ENCODE results near the gene CERKL.

Gene CERKL

DNA sequence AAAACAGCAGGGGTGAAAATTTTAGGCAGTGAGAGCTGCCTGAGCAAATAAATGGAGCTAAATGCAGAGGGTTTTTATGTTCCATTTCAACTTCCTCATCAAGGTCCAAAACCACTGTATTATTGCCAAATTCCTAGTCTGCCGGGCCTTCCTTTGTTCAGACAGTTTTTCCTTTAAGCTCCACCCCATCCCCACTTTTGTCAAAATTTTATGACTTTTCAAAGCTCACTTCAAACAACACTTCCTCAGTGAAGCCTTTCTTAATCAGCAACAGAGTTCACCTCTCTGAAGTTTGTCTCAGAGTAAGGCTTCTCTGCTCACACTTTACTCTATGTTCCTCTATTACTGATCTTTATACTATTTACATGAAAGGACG lies 81.3 kb downstream of the CERKL start:
- DNase-seq (ENCODE audit: extremely low spot score), result no peak
- POLR2A ChIA-PET, result no interaction called here
- CTCF ChIA-PET, result interaction anchor here (1.8 to 8.6 kb wide), 2 partner anchors 9 to 139 kb away, joined by 6 to 83 read pairs; no protein-coding TSS in a partner anchor
- TF ChIP-seq CTCF (IDR thresholded peaks at IDR 0.05; ENCODE audit: control extremely low read depth, extremely low read depth, low read depth, missing control alignments), result no peak

- POLR2A ChIA-PET, result no interaction called here
- no peak for TF ChIP-seq CTCF (IDR thresholded peaks at IDR 0.05; ENCODE audit: control extremely low read depth, extremely low read depth, low read depth, missing control alignments)
- CTCF ChIA-PET, result interaction anchor here (1.8 to 8.6 kb wide), 2 partner anchors 9 to 140 kb away, joined by 6 to 83 read pairs; no protein-coding TSS in a partner anchor
- DNase-seq (ENCODE audit: extremely low spot score), result no peak
Observed at GRCh38 chr2:181575024-181575649, 81.8 kb downstream of the CERKL start.

- DNase-seq (ENCODE audit: extremely low spot score), result no peak
- CTCF ChIA-PET, result interaction anchor here (1.8 to 8.6 kb wide), 3 partner anchors 10 to 141 kb away, joined by 6 to 83 read pairs (median 9); no protein-coding TSS in a partner anchor
- no peak for TF ChIP-seq CTCF (IDR thresholded peaks at IDR 0.05; ENCODE audit: control extremely low read depth, extremely low read depth, low read depth, missing control alignments)
- POLR2A ChIA-PET, result no interaction called here
Observed at GRCh38 chr2:181574321-181574720, 82.6 kb downstream of the CERKL start.

GRCh38 chr2:181573140-181573736 lies 83.7 kb downstream of the CERKL start:
- POLR2A ChIA-PET, result no interaction called here
- CTCF ChIA-PET, result interaction anchor here (0.7 to 8.6 kb wide), 11 partner anchors 9 to 145 kb away, joined by 3 to 83 read pairs (median 3); no protein-coding TSS in a partner anchor
- TF ChIP-seq CTCF (IDR thresholded peaks at IDR 0.05; ENCODE audit: control extremely low read depth, extremely low read depth, low read depth, missing control alignments), result peak; percentile 42
- no peak for DNase-seq (ENCODE audit: extremely low spot score)

- POLR2A ChIA-PET, result no interaction called here
- CTCF ChIA-PET, result interaction anchor here (0.7 to 8.6 kb wide), 7 partner anchors 9 to 144 kb away, joined by 3 to 83 read pairs (median 3); no protein-coding TSS in a partner anchor
- peak; percentile 9 for TF ChIP-seq CTCF (IDR thresholded peaks at IDR 0.05; ENCODE audit: control extremely low read depth, extremely low read depth, low read depth, missing control alignments)
- no peak for DNase-seq (ENCODE audit: extremely low spot score)
Observed at GRCh38 chr2:181570833-181571661, 85.9 kb downstream of the CERKL start.

DNA sequence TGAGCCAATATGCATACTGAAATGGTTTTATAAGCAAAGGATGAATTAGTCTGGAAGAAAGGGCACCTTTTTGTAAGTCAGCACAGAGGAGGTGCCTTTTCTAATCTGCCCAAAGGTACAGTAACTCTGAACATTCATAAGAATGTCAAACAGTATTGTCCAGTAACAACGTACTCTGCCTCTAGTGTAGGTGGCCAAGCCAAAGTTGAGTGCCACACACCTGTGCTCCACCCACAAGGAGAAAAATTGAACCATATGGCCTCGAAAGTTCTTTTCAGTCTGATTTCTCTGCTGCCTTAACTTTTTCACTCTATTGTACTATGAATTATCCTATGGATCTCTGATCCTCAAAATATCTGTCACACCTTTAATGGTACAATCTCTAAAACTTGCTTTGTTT lies 86.8 kb downstream of the CERKL start:
- TF ChIP-seq CTCF (IDR thresholded peaks at IDR 0.05; ENCODE audit: control extremely low read depth, extremely low read depth, low read depth, missing control alignments), result no peak
- no peak for DNase-seq (ENCODE audit: extremely low spot score)
- POLR2A ChIA-PET, result no interaction called here
- CTCF ChIA-PET, result interaction anchor here (0.9 to 8.6 kb wide), 4 partner anchors 8 to 148 kb away, joined by 3 to 83 read pairs (median 4); no protein-coding TSS in a partner anchor

Measured in GM10248 (cell line).